Fibroblast of skin of abdomen (primary cell): ENCODE measurements around the gene TAC3.
"Not testable (repeated sequence)": the region's sequence is repeated elsewhere in the genome, so short reads cannot be mapped to it uniquely, and the experiment has no call there.

Source experiments
- DNase-seq: peaks from one replicate; pipeline ENCODE4 v3.0.0-alpha.2; 2013

The TAC3 gene

GRCh38 chr12:57003395-57003794 is 12.9 kb downstream of the TAC3 start:
- no peak for DNase-seq

DNA sequence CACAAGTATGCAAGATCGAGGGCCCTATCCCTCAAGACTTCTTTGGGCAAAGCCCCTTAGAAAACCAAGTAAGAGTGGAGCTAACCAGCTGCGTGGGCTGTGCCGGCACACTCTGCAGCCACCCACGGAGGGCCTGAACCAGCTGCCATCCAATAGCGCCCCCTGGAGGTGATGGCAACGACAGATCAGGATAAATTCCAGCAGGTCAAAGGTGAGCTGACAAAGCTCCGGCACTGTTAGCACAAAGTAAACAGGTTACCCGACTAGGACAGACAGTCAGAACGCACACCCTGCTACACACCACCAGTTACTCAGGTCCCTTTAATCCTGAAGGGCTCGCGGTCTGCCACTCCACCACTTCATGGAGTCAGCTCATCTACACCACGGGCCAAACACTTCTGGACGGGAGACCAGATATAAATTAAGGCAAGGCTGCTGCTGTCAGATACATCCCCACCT is 14.9 kb downstream of the TAC3 start:
- DNase-seq, result peak; percentile 44

- DNase-seq, result no peak
Measured at GRCh38 chr12:57000393-57000792, 15.9 kb downstream of the TAC3 start.

- no peak for DNase-seq
Measured at GRCh38 chr12:56999456-56999855, 16.9 kb downstream of the TAC3 start.

- DNase-seq, result no peak
Measured at GRCh38 chr12:56998981-56999380, 17.3 kb downstream of the TAC3 start.

DNA sequence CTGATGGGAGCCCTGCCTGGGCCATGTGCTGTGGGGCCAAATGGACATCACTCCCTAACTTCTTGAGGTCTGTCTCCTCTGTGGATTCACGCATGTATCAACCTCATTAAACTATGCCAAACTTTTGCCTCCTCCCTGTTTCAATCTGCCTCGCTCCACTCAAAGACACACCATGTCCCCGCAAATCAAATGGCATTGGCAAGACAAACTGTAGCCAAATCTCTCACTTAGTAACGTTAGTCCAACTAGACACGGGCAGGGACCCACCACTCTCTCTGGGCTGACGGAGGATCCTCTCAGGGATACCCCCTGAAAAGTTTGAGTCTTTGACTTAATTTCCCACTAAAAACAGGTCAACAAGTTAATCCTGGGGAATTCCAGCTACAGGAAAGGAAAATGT is 18.0 kb downstream of the TAC3 start:
- DNase-seq, result no peak

- DNase-seq, result no peak
Measured at GRCh38 chr12:56996793-56997545, 19.4 kb downstream of the TAC3 start.

DNA sequence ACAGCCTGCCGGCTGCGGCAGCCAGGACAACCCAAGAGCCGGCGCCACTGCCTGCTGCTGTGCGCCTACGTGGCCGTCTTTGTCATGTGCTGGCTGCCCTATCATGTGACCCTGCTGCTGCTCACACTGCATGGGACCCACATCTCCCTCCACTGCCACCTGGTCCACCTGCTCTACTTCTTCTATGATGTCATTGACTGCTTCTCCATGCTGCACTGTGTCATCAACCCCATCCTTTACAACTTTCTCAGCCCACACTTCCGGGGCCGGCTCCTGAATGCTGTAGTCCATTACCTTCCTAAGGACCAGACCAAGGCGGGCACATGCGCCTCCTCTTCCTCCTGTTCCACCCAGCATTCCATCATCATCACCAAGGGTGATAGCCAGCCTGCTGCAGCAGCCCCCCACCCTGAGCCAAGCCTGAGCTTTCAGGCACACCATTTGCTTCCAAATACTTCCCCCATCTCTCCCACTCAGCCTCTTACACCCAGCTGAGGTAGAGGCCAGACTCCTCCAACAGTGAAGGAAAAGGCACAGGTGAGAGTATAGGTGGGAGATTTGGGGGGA is 20.3 kb downstream of the TAC3 start:
- no peak for DNase-seq

DNA sequence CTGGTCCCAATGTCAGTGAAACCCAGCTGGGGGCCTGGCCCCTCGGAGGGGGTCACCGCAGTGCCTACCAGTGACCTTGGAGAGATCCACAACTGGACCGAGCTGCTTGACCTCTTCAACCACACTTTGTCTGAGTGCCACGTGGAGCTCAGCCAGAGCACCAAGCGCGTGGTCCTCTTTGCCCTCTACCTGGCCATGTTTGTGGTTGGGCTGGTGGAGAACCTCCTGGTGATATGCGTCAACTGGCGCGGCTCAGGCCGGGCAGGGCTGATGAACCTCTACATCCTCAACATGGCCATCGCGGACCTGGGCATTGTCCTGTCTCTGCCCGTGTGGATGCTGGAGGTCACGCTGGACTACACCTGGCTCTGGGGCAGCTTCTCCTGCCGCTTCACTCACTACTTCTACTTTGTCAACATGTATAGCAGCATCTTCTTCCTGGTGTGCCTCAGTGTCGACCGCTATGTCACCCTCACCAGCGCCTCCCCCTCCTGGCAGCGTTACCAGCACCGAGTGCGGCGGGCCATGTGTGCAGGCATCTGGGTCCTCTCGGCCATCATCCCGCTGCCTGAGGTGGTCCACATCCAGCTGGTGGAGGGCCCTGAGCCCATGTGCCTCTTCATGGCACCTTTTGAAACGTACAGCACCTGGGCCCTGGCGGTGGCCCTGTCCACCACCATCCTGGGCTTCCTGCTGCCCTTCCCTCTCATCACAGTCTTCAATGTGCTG is 21.0 kb downstream of the TAC3 start:
- no peak for DNase-seq

DNA sequence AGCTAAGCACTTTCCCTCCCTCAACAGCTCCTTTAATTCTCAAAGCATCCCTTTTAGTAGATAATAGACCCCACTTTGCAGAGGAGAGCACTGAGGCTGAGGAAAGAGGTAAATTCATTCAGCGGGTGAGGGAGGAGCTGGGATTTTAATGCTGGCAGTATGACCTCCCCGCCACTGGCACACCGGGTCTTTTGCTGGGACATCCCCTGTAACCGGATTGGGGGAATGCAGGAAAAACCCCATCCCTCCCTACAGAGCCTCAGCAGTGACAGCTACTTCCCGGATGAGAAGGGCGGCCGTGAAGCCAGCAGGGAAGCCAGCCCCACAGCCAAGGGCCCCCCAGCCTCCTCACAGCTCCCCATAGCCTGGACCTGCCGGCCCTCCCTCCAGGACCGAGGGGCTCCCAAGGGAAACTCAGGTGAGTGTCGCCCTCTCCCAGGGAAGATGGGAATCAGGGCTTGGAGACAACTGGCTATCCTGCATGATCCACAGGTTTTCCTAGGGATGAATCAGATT is 22.0 kb downstream of the TAC3 start:
- no peak for DNase-seq

DNA sequence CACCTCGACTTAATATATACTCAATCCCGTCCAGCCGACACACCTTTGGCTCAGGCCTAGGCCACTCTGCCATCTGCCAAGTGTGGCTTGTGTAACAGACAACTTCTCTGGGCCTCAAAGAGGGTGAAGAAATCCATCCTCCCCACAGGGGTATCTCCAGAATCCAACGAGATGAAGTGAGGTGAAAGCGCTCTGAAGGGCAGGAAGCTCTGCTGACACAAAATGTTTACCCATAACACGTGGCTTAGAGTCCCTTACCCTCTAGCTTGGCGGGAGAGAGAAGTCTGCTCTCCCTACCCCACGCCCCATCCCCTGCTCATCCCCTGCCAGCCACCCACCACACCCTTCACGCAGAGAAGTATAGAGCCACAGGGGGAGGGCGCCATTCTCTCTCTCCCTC is 23.0 kb downstream of the TAC3 start:
- DNase-seq, result no peak

DNA sequence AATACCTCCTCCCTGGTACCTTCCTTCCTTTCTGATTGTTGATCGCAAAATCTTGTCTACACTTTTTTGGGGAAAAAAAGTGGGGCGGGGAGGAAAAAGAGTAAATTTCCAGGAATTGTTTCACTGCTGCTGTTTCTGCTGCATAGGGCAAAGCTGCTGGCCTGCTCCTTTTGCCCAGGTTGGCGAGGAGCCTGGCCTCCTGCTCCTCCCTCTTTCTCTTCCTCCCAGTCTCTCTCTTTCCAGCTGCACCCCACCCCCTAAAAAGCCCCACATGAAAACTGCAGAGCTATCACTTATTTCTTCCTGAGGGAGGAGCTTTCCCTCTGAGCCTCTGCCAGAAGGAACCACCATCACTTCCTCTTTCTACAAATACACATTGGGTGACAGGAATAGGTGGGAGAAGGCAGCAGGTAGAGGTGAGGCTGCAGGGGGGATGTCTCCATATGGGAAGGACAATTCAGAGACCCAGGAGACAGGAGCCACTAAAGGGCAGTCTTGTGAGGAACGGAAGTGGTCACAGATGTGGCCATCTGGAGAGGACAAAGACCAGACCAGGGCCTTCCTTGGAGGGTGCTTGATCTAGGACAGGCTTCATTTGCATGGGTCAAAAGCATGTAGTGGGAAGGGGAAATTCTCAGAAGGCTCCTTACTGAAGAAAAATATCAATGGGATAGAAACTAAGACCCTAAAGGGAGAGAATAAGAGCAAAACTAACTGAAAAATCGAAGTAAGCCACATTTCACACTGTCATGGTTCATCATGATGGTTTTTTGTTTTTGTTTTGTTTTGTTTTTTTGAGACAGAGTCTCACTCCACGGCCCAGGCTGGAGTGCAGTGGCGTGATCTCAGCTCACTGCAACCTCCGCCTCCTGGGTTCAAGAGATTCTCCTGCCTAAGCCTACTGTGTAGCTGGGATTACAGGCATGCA is 24.7 kb downstream of the TAC3 start:
- no peak for DNase-seq

GRCh38 chr12:56990648-56991318 is 25.5 kb downstream of the TAC3 start:
- no peak for DNase-seq

DNA sequence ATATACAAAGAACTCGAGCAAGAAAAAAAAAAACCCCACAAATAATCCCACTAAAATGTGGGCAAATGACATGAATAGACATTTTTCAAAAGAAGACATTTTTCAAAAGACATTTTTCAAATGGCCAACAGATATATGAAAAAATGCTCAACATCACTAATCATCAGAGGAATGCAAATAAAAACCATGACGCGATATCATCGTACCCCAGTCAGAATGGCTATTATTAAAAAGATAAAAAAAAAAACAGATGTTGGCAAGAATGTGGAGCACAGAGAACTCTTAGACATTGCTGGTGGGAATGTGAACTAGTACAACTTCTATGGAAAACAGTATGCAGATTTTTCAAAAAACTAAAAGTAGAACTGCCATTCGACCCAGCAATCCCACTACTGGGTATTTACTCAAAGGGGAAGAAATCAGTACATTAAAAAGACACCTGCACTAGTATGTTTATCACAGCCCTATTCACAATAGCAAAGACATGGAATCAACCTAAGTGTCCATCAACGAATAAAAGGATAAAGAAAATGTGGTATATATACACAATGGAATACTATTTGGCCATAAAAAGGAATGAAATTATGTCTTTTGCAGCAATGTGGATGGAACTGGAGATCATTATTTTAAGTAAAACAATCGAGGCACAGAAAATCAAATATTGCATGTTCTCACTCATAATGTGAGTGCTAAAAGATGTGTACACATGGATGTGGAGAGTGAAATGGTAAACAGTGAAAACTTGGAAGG is 26.3 kb downstream of the TAC3 start:
- DNase-seq, result peak; percentile 17

DNA sequence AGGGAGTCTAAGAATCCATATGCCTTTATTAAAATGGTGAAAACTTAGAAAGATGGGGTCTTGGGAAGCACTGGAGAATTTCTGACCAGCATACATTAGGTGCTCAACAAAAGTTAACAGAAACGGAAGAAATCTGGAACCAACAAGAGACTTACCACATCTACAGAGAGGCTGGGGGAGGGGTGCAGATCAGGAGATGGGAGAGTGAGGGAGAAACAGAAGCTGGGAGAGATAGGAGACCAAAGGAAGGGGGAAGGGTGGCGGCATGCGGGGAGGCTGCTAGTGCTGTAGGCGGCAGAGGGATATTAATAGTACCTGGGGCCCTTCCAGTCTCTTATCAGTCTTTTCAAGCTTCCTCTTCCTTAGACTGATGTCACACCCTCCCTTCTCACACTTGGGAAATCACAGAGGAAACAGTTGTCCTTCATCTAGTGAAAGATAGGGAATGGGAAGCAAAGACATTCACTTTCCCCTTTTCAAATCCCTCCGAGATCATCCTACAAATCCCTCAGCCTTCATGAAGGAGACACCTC is 28.1 kb downstream of the TAC3 start:
- DNase-seq, result no peak

DNA sequence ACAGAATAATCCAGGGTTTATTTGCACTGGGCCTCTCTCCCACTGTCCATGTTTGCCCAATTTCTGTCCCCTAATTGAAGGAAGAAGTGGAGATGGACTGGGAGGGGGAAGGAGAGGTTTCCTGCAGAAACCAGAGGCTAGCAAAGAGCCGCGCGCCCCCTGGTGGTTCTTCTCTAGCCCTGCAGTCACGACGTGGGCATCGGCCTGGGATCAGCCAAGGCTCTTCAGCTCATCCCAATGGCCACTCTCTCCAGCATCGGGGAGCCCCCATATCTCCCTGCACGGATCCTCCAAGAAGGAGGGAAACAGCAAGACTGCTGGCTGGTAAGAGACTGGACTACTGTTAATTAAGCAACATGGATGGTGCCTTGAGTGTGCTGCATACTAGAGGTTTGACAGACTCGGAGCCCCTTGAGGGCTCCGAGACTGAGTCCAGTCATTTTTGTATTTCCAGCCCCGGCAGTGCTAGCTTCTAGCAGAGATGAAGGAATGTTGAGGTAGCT is 28.7 kb downstream of the TAC3 start:
- peak; percentile 68 for DNase-seq

DNA sequence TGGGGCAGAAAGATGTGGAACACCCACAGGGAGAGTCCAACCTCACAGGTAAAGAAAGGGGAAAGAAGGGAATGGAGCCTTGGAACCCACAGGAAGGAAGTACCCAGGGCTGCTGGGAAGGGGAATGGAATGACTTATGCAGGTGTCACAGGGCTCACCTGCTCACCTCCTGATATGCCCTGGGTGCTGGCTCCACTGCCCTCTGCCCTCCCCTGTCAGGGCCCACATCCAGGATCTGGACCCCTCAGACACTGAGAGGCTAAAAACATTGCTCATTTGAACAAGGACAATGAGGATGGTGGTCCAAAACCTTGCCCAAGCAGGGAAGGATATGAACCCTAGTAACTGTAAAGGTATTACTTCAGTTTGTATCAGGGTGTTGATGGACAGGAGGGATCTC is 29.3 kb downstream of the TAC3 start:
- no peak for DNase-seq

- peak; percentile 14 for DNase-seq
Measured at GRCh38 chr12:56985714-56986113, 30.6 kb downstream of the TAC3 start.

- no peak for DNase-seq
Measured at GRCh38 chr12:56983386-56983785, 32.9 kb downstream of the TAC3 start.

- not testable (repeated sequence) for DNase-seq
Measured at GRCh38 chr12:56982578-56983236, 33.6 kb downstream of the TAC3 start.
